HepG2 (cell line): Measurements from ENCODE around the gene CKLF. TPM values are rescaled to one million over a fixed set of nuclear protein-coding genes. Genes with fewer than 3 reads are reported as not detected.

Experiments
- BCLAF1 ChIP-seq: fragments of 450-650 bp; IDR thresholded peaks from 2 replicates; pipeline ENCODE4 v1.6.1; 2017; ENCODE audit warnings: mild to moderate bottlenecking
- HNRNPL ChIP-seq: fragments of 200-400 bp; formaldehyde crosslinking; IDR thresholded peaks from 2 replicates; pipeline ENCODE4 v1.6.1; 2017; ENCODE audit warnings: mild to moderate bottlenecking, low read depth, low read length
- HOXA9 ChIP-seq: sonication (generic); formaldehyde crosslinking; IDR thresholded peaks from 2 replicates; pipeline ENCODE4 v1.8.1; 2022; ENCODE audit warnings: missing genetic modification reagents, mild to moderate bottlenecking, moderate library complexity, borderline replicate concordance
- MEIS1 ChIP-seq: sonication (generic); formaldehyde crosslinking; IDR thresholded peaks from 2 replicates; pipeline ENCODE4 v1.9.0; 2021; ENCODE audit warnings: mild to moderate bottlenecking, missing genetic modification reagents, moderate library complexity, borderline replicate concordance
- MEIS2 ChIP-seq: sonication (generic); formaldehyde crosslinking; IDR thresholded peaks from 2 replicates; pipeline ENCODE4 v1.9.0; 2021; ENCODE audit warnings: mild to moderate bottlenecking, missing genetic modification reagents
- MTA1 ChIP-seq: sonication (generic); formaldehyde crosslinking; IDR thresholded peaks from 2 replicates; pipeline ENCODE4 v1.4.0; 2020; ENCODE audit warnings: missing genetic modification reagents, mild to moderate bottlenecking, borderline replicate concordance
- MTF1 ChIP-seq: sonication (generic); formaldehyde crosslinking; IDR thresholded peaks from 2 replicates; pipeline ENCODE4 v1.5.0; 2020; ENCODE audit warnings: missing genetic modification reagents
- PBX3 ChIP-seq: sonication (generic); formaldehyde crosslinking; IDR thresholded peaks from 2 replicates; pipeline ENCODE4 v1.8.1; 2023; ENCODE audit warnings: missing genetic modification reagents, inconsistent platforms, borderline replicate concordance
- THAP9 ChIP-seq: sonication (generic); formaldehyde crosslinking; IDR thresholded peaks from 2 replicates; pipeline ENCODE4; 2020; ENCODE audit warnings: missing genetic modification reagents, mild to moderate bottlenecking, borderline replicate concordance
- YEATS2 ChIP-seq: sonication (generic); formaldehyde crosslinking; IDR thresholded peaks from 2 replicates; pipeline ENCODE4 v1.4.0; 2020; ENCODE audit warnings: missing genetic modification reagents, borderline replicate concordance
- ZBTB20 ChIP-seq: sonication (generic); formaldehyde crosslinking; IDR thresholded peaks from 2 replicates; pipeline ENCODE4 v1.8.1; 2023; ENCODE audit warnings: missing genetic modification reagents, low read depth, mild to moderate bottlenecking, borderline replicate concordance
- ZBTB21 ChIP-seq: sonication (generic); formaldehyde crosslinking; IDR thresholded peaks from 2 replicates; pipeline ENCODE4 v1.4.0; 2020; ENCODE audit warnings: missing genetic modification reagents
- ZFX ChIP-seq: sonication (generic); formaldehyde crosslinking; IDR thresholded peaks from 2 replicates; pipeline ENCODE4 v1.4.0; 2020; ENCODE audit warnings: mild to moderate bottlenecking, low read depth, missing genetic modification reagents, moderate library complexity
- ZNF225 ChIP-seq: sonication (generic); formaldehyde crosslinking; IDR thresholded peaks from 2 replicates; pipeline ENCODE4 v1.4.0; 2020; ENCODE audit warnings: mild to moderate bottlenecking, missing genetic modification reagents
- ZNF230 ChIP-seq: sonication (generic); formaldehyde crosslinking; IDR thresholded peaks from 2 replicates; pipeline ENCODE4 v1.4.0; 2020; ENCODE audit warnings: mild to moderate bottlenecking, missing genetic modification reagents
- ZNF235 ChIP-seq: sonication (generic); formaldehyde crosslinking; IDR thresholded peaks from 2 replicates; pipeline ENCODE4 v1.8.1; 2023; ENCODE audit warnings: mild to moderate bottlenecking, missing genetic modification reagents, borderline replicate concordance
- ZNF280D ChIP-seq: sonication (generic); formaldehyde crosslinking; IDR thresholded peaks from 2 replicates; pipeline ENCODE4 v1.5.1; 2020; ENCODE audit warnings: mild to moderate bottlenecking, missing genetic modification reagents
- polyA plus RNA-seq, 8 experiments: library from polyadenylated mRNA; depleted of rRNA in 3 of 8; stranded (reverse) in 7 of 8; unstranded in 1 of 8; fragments of >200 nt; fragmentation: Illumina TruSeq in 4 of 8; extraction: Trizol in 4 of 8; gene quantifications; 2 replicates each; pipeline versions ENCODE4 v1.2.1 to v1.2.3, GENCODE V29; 2011 to 2016; ENCODE audit warnings: low read depth in 4 of 8, missing spikeins in 1 of 8, mixed read lengths in 1 of 8; ENCODE audit not compliant: insufficient read depth in 1 of 8
- total RNA-seq, 5 experiments: library from RNA; depleted of rRNA; stranded (reverse); fragments of >200 nt; fragmentation: Illumina TruSeq; extraction: Trizol; gene quantifications; 2 replicates each; pipeline ENCODE4 v1.2.3, GENCODE V29; 2016; ENCODE audit warnings: low read depth in 1 of 5

The CKLF gene
- total and polyA plus RNA-seq, 2 of the 13 experiments (the other 11 are each of a cell fraction or from before 2014, with no cell fraction given), result 120 to 167 TPM

- TF ChIP-seq ZNF225 (CRISPR knock-in tag) (peak; percentile 72; the same call in 1 of the 2 replicates), BCLAF1 (no peak), PBX3 (CRISPR knock-in tag) (no peak), ZBTB21 (no peak), ZNF235 (CRISPR knock-in tag) (no peak), ZBTB20 (no peak), HOXA9 (CRISPR knock-in tag) (peak; percentile 65; the same call in 1 of the 2 replicates), MEIS1 (CRISPR knock-in tag) (no peak), THAP9 (CRISPR knock-in tag) (no peak; the same call in 1 of the 2 replicates), HNRNPL (no peak), ZNF230 (CRISPR knock-in tag) (no peak), MEIS2 (CRISPR knock-in tag) (no peak), ZNF280D (no peak), MTA1 (CRISPR knock-in tag) (no peak; the same call in 1 of the 2 replicates), ZFX (CRISPR knock-in tag) (no peak), YEATS2 (CRISPR knock-in tag) (no peak), MTF1 (CRISPR knock-in tag) (no peak)
Observed at GRCh38 chr16:66515596-66516508, 36.5 kb upstream of the CKLF start (continued).
